Epithelial cell of esophagus (primary cell): ENCODE data around the gene CD2AP.
A peak's percentile ranks its signal among the peaks of the same experiment; 100 is the strongest.

Experiments
- DNase-seq: peaks from one replicate; pipeline ENCODE4 v3.0.0; 2010; ENCODE audit warnings: low read depth
- H3K4me3 ChIP-seq: 2 replicates; pipeline ENCODE4 v1.5.1; 2011; ENCODE audit warnings: mild to moderate bottlenecking, low read length, control low read depth
- TF ChIP-seq, protein P1 (sequence below): IDR thresholded peaks from 2 replicates; pipeline ENCODE4 v1.5.1; 2011; ENCODE audit warnings: low read depth, mild to moderate bottlenecking, low read length, control low read depth, inconsistent platforms; ENCODE audit not compliant: insufficient read depth; ENCODE audit errors: missing control alignments

CD2AP gene

DNA sequence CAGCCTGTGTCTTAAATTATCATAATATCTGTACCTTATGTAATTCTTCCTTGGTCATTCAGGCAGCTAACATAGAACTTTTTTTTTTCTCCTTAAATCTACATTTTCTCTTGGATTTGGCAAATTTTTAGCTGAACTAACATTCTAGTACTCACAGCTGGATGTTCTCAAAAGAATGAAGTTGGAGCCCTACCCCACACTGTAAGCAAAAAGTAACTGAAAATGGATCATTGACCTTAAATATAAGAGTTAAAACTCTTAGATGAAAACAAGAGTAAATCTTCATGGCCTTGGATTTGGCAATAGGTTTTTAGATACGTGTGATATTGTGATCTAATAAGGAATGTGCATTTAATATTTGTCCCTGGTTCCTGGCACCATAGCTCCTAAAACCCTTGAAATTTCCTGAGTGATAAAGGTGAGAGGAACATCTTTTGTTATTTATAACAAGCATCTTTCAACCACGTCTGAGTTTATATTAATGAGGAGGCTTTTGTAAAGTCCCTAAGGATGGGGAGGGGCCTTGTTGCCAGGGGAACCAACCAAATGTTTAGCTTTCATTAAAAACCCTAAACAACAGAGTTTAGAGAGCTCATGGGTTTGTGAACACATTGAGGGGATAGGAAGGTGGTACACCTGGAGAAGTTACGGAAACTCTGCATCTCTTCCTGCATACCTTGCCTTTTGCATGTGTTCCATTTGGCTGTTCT is 114.7 kb downstream of the CD2AP start:
- no peak overlapping the region for H3K4me3 ChIP-seq
- TF ChIP-seq, protein P1, sequence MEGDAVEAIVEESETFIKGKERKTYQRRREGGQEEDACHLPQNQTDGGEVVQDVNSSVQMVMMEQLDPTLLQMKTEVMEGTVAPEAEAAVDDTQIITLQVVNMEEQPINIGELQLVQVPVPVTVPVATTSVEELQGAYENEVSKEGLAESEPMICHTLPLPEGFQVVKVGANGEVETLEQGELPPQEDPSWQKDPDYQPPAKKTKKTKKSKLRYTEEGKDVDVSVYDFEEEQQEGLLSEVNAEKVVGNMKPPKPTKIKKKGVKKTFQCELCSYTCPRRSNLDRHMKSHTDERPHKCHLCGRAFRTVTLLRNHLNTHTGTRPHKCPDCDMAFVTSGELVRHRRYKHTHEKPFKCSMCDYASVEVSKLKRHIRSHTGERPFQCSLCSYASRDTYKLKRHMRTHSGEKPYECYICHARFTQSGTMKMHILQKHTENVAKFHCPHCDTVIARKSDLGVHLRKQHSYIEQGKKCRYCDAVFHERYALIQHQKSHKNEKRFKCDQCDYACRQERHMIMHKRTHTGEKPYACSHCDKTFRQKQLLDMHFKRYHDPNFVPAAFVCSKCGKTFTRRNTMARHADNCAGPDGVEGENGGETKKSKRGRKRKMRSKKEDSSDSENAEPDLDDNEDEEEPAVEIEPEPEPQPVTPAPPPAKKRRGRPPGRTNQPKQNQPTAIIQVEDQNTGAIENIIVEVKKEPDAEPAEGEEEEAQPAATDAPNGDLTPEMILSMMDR, result no peak
- no peak for DNase-seq

DNA sequence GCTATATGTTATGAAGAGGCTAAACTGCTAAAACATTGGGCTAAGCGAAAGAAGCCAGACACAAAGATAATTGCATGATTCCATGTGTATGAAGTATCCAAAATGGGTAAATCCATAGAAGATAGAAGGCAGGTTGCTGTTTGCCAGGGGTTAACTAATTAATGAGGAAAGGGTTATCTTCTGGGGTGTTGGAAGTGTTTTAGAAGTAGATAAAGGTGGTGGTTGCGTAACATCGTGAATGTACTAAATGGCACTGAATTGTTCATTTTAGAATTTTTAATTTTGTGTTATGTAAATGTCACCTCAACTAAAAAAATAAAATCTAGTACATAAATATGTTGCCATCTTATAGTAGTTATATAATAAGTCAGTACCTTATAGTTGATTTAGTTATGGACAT is 116.4 kb downstream of the CD2AP start:
- TF ChIP-seq, protein P1, result no peak
- no peak for DNase-seq
- no peak overlapping the region for H3K4me3 ChIP-seq

DNA sequence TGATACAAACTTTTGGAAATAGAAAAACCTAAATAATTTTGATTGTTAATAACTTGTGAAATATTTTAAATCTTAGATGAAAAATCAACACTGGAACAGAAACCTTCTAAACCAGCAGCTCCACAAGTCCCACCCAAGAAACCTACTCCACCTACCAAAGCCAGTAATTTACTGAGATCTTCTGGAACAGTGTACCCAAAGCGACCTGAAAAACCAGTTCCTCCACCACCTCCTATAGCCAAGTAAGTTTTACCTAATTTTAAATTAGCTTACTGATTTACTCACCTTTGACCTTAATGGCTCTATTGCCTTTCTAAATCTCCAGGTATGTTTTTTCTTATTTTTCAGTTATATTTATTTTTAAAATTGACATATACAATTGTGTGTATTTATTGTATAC is 118.2 kb downstream of the CD2AP start:
- peak; percentile 76 for DNase-seq
- TF ChIP-seq, protein P1, result no peak
- no peak overlapping the region for H3K4me3 ChIP-seq

DNA sequence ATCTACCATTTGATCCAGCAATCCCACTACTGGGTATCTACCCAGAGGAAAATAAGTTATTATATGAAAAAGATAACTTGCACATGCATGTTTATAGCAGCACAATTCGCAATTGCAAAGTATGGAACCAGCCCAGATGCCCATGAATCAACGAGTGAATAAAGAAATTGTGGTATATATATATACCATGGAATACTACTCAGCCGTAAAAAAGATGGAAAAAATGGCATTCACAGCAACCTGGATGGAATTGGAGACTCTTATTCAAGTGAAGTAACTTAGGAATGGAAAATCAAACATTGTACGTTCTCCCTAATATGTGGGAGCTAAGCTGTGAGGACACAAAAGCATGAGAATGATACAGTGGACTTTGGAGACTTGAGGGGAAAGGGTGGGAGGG is 120.8 kb downstream of the CD2AP start:
- DNase-seq, result no peak
- TF ChIP-seq, protein P1, result no peak
- H3K4me3 ChIP-seq, result no peak overlapping the region

DNA sequence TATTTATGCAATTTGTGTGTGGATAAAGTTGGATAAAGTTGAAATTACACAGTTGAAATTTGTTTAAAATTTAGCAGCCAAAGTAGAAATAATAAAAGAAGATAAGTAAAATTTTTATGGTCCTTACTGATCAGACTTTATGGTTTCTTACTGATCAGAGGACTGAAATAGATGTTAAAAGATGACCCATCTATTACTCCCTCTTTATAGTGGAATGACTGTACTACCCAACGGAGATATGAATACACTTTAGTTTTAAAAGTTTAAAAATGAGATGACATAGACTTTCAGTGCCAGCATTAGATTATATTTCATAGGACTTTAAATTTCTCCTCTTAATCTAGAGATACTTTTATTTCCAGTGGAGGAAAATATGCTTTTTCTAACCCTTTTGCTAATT is 121.9 kb downstream of the CD2AP start:
- H3K4me3 ChIP-seq, result no peak overlapping the region
- no peak for DNase-seq
- TF ChIP-seq, protein P1, result no peak

DNA sequence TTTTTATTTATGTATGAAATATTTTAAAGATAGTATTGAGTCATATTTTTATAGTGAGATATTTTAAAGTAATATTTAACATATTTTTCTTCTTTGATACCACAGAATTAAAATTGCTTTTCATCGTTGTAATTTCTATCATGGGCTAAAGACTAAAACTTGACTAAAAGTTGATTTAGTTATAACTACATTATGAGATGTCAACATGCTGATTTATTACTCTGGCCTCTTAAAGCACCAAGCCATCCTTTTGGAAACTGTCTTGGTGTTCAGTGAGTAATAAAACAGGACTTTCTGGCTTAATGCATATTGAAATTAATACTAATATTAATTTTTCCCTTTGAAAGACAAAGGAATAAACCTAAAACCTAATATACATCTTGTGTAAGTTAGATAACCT is 125.6 kb downstream of the CD2AP start:
- no peak for DNase-seq
- TF ChIP-seq, protein P1, result no peak
- no peak overlapping the region for H3K4me3 ChIP-seq

DNA sequence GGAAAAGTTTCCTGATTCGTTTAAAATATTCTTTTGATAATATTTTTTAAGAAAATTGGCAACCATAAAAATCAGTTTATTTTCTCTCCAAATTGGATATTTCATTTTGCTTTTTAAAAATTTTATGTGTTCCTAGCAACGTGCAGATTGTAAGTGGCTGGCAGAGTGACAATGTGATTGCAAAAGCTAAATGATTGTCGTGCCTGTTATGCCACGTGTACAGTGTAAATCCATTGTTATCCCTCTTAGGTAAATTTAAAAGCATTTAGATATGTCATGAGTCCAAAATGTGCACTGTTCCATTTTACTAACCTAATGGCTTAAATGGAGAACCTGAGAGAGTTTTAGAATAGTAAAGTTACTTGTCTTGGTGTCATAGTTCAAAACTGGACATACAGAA is 126.4 kb downstream of the CD2AP start:
- peak; percentile 27 for DNase-seq
- no peak overlapping the region for H3K4me3 ChIP-seq
- TF ChIP-seq, protein P1, result no peak
